NCI-H345 (cell line): ENCODE measurements around the gene PEX14.
A peak's percentile ranks its signal among the peaks of the same experiment; 100 is the strongest.

Source experiments
- DNase-seq: peaks from one replicate; lab custom pipeline; 2025; lab: John Stamatoyannopoulos, UW

Gene PEX14

DNA sequence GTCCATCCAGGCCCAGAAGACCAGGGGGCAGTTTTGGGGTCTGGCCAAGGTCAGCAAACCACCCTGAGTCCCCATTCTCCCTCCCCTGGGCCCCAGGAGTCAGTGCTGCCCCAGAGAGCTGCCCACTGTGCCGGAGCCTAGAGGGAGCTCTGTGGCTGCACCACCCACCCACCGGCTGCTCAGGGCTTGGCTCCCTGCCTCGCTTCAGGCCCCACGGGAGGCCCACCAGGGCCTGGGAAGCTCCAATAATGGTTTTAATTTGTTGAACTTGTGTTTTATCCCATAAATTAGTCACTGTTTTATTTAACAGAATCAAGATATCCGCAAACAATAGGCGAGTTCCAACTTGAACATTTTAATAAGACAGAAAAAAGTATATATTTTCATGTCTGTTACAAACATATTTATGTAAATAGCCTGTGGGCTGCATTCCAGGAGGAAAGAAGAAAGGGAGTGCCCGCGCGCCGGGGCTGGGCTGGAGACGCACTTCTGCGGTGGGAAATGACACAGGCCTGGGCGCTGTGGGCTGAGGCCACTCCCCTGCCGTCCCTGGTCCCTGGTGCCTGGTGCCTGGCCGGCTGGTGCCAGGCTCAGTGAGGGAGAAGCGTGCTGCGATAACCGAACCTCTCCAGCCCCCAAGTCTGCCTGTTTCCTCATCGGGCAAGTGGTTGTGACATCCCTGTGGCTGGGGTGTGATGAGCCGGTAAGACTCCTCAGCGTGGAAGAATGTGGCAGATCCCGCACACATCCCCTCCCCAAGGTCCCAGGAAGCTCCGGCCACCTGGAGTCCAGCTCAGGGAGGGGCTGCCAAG, 160.5 kb downstream of the PEX14 start:
- peak; percentile 10 for DNase-seq

GRCh38 chr1:10635992-10636391, 161.2 kb downstream of the PEX14 start:
- DNase-seq, result no peak

DNA sequence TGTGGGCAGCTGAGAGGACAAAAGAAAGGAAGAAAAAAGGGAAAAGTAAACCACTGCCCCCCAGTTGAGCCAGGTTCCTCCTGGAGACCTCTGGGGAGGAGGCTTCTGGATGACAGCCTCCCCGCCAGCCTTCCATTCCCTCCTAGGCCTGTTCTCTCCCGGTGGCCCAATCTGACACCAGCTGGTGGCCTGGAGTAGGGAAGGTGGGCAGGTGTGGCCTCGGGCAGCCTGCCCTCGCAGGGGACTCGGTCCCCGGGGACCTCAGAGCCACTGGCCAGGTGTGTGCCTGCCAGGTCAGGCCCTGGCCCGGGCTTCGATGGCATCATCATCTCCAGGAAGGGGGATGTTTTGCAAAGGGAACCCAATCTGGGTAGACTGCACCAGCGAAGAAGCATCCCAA, 162.7 kb downstream of the PEX14 start:
- no peak for DNase-seq

- no peak for DNase-seq
Measured at GRCh38 chr1:10637834-10638558, 163.2 kb downstream of the PEX14 start.

DNA sequence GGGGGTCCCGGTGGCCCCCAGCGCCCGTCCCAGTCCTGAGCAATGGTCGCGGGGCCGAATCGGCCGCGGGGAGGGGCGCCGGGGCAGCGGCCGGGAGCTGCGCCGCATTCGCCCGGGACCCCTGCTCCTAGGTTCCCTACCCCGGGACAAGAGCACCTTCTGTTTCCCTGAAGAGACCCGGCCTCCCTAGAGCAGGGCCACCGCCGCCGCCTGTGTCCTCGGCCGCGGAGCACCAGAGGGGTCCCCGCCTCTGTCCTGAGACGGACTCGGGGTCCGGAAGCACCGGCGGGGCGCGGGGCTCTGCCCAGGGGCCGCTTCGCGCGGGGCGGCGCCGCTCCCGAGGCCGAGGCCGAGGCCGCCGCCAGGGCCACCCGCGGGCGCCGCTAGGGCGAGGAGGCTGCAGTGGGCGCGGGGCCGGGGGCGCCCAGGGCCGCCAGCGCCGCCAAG, 163.8 kb downstream of the PEX14 start:
- no peak for DNase-seq

DNA sequence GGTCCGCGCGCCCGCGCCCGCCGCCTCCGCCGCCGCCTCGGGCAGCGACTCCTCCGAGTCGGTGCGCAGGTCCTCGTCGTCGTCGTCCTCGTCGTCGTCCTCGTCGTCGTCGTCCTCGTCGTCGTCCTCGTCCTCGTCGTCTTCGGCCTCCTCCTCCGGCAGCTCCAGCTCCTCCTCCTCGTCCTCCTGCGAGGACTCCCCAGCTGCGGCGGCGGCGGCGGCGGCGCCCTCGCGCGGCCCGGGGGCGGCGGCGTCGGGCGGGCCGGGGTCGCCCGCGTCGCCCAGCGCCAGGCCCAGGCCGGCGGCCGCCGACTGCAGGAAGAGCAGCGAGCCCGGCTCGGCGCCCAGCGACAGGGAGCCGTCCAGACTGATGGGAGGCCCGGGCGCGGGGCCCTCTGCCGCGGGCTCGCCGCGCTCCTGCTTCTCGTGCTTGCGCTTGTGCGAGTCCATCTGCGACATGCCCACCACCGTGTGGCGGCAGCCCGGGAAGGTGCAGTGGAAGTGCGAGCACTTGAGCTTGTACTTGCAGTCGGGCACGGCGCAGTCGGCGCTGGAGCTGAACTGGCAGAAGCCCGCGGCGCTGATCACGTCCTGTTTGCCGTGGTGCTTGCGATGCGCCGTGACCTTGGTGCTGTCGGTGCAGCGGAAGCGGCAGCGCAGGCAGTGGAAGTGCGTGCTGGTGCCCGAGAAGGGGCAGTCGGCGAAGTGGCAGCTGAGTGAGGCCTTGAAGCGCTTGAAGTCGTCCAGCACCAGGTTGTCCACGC, 164.4 kb downstream of the PEX14 start:
- DNase-seq, result no peak

GRCh38 chr1:10639775-10640578, 165.2 kb downstream of the PEX14 start:
- peak; percentile 67 for DNase-seq

DNA sequence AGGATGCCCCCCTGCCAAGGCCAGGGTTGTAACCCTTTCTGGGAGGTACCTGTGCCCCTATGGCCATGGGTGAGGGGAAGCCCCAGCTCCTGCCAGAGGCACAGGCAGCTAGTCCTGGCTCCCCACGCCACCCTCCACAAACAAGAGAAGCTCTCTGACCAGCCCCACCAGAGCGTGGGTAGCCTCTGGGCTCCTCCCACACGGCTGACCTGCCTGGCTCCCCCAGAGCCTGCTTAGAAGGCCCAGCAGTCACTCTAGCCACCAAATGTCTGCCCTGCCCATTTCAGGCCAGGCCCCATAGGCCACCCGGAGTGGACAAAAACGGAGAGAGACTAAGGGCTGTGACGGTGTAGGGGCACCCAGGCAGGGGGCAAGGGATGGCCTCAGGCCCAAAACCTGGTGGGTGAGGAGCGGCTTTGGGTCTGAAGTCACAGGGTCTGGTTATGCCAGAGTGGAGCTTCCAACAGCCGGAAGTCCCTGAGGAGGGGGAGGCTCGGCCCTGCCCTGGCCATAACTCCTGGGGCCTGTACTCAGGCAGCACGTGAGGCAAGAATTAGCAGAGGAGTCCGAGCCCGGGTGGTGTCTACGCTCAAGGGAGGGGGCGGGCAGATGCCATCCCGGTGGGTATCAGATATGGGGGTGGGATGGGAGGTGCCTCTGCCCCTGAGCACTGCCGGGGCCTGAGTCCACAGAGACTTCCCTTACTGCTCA, 166.2 kb downstream of the PEX14 start:
- no peak for DNase-seq

DNA sequence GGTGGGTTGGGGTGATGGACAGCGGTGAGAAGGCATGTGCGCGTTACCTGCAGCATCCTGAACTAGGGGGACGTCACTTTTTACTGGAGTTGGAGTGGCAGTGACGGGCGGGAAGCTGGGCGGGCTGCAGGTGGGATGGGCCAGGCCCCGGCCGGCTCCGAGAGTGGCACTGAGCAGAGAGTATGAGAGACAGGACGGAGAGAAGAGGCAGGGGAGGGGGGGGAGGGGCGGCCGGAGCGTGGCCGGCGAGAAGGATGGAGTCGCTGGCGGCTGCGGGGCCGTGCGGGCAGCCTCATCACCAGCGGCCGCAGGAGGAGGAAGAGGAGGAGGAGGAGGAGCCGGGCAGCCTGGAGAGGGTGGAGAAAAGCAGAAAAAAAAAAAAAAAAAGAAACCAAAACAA, 167.2 kb downstream of the PEX14 start:
- DNase-seq, result no peak

DNA sequence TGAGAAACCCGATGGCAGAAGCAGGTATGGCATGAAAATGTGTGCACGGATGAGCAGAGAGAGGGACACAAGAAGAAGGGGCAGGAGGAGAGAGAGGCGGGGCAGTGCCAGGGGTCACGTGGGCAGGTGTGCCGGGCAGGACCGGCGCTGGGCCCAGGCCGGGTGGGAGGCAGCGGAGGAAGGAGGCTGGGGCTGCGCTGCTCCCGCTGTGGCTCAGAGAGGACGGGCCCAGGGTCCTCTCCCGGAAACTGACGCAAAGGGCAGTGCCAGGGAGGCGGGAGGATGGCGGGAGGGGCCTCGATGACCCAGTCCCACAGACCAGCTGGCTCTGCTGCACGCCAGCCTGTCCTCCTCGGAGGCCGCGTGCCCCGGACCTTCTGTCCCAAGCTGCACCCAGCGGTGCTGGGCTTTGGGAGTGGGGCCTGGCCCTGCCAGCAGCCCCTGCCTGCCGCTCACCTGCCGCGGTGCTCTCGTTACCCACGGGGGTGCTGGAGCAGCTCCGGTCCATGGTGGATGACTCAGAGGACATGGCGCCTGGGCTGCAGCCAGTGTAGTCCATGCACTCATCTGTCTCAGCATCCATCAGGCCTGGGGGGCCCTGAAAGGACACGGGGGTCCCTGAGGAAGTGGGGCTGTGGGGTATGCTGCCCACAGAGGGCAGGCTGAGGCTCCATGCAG, 167.8 kb downstream of the PEX14 start:
- DNase-seq, result no peak

DNA sequence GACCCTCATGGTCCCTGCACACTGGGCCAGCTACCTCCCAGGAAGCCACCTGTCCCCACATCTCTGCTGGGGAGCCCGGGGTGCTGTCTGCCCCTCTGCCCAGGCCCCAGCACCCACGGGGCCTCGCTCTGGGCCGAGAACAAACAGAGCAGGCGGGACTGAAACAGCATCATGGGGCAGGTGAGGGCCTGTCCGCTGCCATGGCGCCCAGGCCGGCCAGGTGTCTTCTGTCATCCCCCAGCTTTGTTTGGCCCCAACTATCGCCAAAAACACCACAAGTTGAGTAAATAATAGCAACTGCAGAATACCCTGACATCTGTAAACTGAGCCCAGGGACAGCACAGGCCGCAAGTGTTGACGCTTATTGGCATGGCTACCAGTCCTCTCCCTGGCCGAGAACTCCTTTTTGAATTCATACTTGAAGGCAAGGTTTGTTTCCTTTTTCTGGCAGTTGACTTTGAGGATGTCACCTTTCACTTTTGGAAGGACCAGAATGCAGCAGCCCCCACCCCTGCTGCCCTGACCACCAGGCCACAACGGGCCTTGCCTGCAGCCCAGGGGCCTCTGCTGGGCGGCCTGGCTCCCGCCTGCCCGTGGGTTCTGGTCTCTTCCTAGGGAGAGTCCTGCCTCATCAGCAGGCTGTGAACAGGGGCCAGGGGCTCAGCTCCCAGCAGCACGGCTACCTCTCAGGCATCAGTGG, 169.0 kb downstream of the PEX14 start:
- peak; percentile 52 for DNase-seq

DNA sequence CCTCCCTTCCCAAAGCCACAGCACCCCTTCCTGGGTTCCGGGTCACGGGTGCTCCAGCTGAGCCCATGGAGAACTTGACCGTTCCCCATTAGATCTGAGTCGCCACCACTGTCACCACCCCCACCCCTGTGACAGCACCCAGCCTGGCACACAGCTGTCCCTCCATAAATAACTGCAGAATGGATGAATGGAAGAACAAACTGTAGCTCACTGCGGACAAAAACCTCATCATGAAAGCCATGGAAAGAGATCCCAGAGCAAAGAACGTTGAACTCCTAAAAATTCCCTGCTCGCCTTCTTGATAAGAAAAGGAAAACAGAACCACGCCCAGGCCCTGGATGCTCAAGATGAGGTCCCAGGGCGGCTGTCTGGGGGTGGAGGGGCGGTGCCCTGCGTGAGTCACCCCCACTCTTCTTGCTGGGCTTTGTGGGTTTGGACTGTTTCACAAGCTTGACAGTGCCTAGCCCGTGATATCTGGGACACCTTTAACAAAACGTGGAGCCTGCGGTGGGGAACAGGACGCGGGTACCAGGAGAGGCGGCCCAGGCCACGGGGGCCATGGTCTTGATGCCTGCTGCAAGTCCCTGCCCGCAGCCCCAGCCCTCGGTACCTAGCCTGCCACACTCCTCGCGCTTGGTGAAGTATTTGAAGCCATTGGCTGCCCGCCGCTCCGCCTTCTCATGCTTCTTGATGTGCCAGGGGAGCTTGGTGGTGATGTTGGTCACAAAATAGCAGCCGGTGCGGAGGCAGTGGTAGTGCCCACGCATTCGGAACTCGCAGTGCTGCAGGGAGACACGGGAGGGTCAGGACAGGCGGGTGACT, 169.8 kb downstream of the PEX14 start:
- no peak for DNase-seq

DNA sequence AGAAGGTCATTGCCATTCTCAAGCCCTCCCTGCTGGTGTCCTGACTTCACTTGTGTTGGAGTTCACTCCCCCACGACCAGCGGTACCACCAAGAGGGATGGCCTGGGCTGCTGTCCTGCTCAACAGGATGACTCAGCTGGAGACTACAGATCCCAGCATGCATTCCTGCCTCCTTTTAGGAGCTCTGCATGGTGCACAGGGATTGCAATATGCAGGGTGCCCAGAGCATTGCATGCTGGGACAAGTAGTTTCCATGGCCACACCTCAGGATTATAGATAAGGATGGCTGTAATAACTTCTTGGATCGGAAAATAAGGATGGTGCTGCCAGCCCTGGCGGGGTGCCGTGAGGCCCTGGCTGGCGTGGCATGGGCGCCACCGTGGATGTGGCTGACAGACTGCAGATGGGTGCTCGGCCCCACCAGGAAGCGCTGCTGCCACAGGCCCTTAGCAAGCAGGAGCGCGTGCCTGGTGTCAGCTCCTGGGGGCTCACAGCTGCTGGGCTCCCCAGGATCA, 171.7 kb downstream of the PEX14 start:
- no peak for DNase-seq

GRCh38 chr1:10647414-10648170, 172.8 kb downstream of the PEX14 start:
- DNase-seq, result no peak

DNA sequence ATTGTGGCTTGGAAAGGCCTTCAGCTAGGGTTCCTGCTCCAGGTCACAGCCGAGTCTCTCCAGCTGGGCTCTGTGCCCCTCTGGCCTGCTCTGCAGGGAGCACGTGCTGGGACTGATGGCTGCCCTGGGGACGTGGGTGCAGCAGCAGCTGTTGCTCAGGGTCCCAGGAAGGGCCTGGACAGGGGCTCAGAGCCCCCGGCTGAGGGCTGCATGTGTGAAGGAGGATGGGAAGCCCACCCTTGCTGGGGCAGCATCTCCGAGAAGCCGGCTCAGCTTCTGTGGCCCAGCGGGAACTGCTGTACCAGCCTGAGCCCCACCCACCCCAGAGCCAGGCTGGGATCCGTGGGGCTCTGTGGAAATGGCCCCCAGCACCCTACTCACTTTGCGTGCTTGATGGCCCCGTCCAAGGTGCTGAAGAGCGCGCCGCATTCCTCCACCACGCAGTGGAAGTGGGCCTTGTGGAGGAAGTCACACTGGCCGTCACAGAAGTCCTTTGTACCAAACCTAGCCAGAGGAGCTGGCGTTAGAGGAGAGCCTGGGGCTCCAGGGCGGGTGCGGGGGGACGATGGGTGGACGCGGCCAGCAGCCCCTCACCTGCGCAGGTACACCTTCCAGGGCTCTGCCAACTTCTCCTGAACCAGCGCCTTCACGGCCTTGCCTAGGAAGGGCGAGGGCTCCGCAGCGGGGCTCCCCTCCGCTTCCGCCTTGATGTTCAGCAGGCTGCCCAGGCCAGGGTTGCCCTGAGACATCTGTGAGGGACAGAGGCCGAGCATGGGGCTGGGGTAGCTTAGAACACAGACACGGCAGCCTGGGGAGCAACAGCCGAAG, 174.2 kb downstream of the PEX14 start:
- DNase-seq, result no peak

DNA sequence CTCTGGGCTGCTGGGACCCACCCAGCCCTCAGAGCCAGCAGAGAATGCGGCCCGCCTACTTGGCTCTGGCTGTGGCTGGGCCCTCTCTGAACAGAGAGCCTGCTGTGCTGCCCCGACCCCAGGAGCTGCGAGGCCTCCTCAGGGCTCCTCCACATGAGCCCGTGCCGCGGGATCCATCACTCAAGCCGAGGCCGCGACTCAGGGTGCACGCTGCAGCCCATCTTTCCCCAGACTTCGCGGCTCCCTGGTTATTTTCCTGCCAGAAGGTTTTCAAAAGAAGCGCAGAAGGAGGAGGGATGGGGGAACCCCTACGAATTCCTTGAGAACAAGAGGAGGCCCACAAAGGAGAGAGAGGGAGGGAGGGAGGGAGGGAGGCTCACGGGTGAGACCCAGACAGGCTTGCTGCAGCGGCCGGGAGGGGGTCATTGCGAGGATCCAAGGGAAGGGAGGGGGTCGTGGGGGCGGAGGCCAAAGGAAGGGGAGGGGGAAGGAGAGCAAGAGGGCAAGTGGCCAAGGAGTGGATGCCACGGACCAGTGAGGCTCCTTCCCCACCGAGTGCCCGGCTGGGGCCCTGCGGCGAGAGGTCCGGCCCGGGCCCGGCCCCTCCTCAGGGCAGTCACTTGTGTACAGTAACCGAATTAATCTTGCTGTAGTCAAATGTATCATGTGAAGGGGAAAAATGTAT, 174.9 kb downstream of the PEX14 start:
- no peak for DNase-seq
